ENCODE data around the gene RNLS.

RNLS gene

DNA sequence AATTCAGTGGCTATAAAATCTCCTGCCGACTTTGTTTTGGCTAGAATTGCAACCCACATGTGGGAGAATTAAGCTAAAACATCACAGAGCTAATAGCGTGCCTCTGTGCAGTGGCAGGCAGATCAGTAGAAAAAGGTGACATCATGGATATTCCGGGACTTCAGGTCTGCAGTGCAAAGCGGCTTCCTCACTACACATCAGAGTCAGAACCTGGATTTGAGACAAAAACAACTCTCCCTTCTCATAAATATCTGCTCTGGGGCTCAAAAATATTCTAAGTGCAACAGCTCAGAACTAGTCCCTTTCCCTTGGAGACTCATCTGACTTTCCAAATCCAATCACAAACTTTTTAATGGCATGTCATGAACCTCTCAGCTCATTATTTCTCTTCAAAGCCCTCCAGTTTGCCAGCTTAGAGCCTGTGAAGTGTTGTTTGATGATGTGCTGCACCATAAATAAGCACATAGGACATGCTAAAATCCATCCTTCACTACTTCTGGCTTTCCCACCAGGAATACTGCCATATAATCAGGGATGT, 337.1 kb downstream of the RNLS start:
- no peak for DNase-seq

DNA sequence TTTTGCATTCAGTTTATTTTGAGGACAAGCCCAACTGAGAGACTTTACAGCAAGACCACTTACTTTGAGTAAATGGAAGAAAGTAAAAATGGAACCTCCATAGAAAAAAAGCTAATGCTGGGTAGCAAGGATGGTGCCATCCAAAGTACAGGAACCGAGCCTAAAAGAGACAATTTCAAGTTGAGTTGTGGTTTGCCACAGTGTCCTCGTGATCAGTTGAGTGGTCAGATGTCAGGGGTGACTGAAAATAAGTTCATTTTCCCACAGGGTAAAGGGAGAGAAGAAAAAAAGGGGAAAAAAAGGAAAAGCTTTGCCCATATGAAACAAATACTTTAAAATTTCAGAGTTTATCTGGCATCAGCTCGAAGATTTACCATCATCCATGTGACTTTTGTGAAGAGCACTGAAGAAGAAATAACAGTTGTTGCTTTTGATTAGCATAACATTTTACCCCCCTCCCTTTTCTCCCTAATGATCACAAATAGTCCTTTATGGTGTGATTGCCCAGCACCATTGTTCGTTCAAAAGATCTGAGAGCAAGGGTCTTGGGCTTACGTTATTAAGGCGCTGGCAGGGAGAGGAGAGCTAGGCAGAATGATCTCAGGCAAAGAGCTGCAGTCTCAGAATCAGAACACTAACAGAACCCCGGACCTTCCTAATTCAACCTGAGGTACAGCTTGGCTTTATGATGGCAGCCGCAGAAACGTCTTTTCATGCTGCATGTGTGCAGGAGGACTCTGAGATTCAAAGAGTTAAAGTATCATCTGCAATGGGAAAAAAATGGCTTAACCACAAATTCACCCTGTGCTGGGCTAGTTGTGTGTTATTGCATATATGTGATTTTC, 338.1 kb downstream of the RNLS start:
- no peak for DNase-seq

DNA sequence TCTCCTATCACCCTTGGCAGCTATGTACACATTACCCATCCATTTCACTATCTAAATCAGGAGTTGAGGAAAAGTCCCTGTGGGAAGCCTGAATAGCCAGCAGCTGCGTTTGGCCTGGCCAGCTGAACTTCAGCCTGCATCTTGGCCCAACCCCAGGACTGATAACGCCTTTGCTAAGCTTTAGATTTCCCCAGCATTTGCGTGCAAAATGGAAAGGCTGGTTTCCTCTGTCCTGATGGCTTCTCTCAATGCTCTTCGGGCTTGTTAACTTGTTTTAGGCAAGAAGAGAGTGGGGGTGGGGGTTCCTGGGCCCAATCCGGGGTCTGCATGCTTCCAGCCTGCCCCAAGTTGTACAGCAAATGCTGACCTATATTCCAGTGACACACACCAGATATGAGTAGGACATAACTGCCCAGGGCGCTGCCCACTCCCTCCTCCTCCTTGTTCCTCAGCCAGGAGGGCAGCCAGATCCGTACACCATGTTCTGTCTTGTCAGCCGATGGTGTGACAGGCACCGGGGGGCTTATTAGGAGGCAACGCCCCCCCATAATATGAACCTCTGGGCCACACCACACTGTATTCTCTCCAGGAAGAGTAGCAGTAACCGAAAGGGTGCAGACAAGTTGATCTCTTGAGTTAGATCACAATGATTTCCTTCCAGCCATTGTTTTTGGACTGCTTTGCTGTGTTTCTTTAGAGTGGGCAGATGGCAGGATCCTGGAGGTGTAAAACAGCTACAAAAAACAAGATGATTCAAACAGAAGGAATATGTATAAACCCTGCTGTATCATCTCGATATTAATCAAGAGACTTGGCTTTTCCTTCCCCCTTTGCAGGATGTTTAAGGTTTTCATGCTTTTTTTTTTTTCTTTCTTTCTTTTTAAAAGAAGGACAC, 339.0 kb downstream of the RNLS start:
- DNase-seq, result no peak

DNA sequence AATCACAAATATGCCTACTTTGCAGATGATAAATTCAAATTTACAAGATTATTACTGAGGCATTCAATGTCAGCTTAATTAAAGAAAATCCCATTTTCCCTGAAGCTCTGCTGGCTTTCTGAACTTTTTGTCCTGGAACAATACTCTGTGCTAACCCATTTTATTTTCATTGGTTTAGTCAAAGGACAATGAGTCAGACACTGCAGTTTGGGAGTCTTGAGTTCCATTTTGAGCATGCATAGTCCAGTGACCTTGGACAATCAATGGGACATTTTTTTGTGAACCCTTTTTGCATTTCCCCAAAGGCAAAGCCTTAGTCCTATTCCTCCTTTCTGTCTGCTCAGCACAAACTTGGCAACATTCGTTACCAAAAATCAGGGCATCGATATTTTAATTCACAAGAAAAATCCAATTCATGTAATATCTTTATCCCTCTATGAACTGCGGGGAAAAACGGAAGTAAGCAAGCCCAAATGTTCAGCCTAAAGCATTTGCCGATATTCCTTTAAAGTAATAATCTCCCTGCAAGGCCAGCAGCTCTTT, 339.8 kb downstream of the RNLS start:
- no peak for DNase-seq

DNA sequence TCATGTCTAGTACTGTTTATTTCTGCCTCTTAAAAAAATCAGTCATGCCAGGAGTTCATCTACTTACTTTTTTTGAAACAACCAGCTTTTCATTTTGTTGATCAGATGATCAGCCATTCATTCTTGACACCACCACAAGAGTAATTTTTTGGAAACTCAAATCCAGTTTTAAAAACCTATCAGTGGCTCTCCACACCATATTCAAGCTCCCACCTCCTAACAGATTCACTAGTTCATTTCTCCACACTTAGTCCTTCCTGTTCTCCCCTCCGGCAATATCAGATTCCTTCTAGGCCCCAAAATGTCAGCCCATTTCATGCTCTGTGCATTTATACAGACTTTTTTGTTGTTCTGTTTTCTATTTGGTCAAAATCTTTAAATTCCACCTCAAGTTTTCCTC, 341.6 kb downstream of the RNLS start:
- no peak for DNase-seq

DNA sequence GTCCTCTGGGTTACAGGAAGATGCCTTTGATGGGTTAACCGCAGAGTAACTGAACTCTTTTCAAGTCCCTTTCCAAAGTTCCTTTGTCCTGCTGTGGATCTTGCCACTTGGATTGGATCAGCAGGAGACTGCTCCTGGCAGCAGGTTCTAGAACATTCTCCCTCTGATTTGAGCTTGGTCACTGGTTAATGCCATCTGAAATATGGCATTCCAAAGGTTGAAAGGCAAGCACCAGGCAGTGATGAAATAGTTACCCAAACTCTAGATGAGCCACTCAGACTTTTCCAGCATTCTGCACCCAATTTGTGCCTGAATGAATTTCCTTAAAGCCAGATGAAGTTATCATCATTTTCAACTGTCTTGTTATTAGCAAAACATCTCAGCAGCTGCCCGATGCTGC, 343.9 kb downstream of the RNLS start:
- no peak for DNase-seq

DNA sequence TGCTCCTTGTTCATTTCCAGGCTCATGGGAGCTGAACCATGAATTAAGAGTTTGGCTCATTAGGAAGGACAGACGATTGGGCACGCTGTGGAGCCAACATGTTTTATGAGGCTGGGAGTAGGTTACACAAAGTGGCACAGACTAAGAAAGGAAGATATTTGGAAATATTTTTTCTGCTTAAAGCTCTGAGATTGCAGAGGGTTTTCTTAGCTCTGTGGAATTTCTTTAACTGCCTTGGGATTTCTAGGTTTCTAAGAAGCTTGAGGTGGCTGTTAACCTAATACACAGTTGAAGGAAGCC, 344.6 kb downstream of the RNLS start:
- peak; percentile 65 for DNase-seq

DNA sequence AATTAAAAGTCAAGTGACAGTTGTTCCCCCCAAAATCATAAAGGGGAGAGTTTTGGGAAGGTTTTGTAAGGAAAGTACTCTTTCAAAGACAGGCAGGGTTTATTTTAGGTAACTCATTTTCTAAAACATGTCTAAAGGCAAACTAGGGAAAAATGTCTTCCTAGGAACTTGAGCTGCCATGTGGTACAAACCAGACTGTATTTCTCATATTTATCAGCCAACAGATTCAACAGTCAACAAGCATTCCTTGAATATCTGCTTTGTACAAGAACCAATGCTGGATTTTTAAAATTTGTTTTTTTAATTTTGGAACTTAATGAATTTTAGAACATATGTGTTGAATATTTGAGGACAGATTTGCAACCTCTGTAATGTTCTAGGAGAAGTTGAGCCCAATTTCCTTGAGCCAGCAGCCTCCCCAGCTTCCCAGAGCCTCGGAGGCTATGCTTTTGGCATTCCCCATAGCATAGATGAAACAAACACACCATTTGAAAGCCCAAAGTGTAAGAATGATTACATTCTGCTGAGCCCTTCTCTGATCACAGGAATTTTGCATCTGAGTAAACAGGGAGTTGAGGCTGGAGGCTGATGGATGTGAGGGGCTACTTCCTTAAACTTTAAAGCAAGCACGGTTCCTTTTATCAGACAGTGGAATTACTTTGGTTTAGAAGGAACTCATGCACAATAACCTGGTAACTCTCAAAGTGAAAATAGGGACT, 345.1 kb downstream of the RNLS start:
- no peak for DNase-seq

DNA sequence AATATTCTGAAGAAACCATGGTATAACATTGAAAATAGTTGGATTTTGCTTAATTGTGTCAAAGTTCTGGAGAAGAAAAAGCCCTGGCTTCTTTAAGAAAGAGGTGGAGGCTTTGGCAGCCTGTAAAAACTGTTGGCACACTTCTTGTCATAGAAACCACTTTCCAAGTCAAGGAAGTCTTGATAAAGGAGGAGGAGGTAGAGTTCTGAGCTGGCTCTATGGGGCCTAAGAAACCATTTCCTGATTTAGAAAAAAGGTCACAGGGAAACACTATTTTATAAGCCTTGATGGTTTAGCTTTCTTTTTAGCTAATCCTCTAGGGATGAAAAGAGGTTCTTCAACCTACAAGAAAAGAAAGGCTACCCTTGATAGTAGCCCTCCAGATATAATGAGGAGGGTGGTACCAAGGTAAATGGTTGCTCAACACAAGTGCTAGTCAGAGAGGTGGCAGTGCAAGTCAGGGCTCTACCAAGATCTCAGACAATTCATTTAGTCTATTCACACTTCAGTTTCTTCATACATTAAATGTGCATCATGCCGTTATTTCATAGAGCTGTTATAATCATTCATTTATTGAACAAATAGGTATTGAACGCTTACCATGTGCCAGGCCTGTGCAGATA, 346.9 kb downstream of the RNLS start:
- DNase-seq, result peak; percentile 40

DNA sequence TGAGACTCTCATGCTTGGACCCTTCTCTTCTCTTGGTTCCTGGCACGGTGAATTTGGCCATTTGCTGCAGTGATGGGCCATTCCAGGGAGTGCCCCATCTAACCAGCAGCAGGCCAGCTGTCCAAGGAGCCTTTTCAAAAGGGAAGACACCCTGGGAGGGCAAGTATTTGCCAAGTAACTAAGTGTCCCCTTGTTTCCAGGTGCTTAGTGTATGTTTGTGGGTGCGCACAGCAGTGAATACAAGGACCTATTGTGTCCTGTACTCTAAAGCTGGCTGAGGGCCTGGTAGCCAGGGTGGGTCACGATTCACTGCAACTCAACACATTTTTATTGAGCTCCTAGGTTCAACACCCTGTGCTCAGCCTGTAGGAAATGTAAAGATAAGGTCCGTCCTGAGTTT, 348.8 kb downstream of the RNLS start:
- peak; percentile 82 for DNase-seq

DNA sequence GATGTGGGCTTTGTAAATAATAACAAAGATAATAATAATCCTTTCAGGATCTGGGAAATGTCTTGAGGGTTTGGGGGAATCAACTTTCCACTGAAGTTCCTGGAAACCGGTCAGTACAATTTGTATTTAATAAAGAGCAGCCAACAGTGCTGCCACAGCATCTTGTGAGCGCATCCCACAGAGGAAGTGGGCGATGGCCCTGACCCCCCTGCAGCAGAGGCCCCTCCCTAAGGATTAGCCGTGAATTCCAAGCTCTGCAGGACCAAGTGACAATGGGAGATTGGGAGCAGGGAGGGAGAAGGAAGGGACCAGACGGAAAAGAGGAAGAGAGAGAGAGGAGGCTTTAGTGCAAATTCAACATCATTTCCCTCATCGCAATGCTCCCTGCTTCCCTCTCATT, 349.2 kb downstream of the RNLS start:
- no peak for DNase-seq

DNA sequence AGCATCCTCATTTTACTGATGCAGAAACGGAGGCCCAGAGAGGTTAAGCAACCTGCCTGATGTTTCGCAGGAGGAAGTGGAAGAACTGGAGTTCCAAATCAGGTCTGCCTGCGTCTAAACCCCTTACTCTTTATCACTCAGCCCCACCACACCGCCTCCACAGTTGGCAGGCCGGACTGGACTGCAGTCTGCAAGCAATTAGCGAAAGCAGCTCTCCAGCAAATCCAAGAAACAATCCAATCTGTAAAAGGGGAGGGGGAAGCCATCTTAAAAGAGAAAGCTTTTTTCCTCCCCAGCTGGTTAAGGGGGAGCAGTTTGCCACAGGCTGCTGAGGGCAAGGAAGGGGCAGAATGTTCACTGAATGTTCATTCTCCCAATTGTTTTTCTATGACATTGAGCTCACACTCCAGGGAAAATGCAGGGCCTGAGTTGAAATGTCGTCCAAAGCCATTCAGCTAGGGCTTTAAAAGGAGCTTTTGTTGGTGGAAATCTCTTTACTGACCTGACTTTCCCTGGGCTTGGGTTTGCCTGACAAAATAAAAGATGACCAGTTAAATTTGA, 350.1 kb downstream of the RNLS start:
- no peak for DNase-seq

DNA sequence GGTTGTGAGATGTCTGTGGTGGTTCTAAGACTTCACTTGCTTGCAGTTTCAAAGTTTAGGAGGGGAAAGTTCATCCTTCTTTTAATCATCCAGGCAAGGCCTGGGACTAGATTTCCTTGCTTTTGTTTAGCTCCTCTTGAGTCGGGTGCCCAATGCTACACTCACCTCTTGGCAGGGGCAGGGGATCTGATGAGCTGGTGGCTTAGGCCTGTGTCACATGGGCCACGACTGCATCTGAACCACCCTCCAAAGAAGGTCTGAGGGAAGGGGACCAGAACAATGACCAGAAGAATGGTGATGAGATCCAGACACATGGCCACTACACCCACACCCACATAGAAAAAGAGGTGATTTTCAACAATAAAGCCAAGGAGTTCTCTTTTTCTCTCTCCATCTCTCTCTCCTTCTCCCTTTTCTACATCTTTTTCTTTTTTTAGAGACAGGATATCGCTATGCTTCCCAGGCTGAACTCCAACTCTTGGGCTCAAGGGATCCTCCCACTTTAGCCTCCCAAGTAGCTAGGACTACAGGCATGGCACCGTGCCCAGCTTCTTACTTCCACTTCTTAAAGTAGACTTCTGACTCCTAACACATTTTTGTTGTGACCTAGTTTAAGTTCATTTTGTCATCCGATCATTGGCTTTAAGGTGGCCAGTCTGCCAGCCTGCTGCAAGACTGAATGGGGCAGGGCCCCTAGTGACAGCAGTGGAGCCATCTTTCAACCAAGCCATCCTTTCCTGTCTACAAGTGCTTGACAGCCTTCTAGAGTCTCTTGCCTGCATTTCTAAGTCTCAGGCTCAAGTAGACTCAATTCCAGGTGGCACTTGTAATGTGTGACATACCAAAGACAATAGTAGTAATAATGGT, 350.9 kb downstream of the RNLS start:
- DNase-seq, result no peak

DNA sequence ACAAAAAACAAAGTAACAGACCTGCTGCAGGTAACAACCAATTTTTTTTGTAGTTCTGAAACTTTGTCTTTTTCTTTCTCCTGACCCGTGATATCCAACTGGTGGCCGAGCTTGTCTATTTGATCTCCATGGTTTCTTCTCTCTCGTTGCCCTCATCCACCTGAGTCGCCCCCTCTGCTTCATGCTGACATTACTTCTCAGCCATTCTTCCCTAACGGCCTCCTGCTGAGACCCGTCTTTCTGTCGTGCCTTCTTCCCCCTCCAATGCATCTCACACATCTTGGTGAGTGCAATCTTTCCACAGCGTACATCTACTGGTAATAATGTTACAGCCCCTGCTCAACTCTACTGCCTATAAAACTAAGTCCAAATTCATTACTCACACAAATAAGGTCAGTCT, 352.9 kb downstream of the RNLS start:
- DNase-seq, result no peak

DNA sequence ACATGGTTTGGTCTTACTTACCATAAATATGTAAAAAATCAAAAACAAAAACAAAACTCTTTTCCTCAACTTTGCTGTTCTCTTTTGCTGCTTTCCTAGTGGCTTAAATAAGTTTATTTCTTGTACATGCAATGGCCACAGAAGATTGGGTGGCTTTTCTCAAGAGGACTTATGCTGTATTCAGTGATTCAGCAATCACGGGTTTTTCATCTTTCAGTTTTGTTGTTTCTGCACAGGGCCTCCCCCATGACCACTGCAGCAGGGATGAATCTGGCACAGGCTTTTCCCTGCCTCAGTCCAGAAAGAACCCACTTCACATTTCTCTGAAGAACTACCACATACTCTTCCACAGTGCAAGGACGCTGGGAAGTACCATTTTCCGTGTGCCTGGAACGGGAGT, 355.0 kb downstream of the RNLS start:
- no peak for DNase-seq

DNA sequence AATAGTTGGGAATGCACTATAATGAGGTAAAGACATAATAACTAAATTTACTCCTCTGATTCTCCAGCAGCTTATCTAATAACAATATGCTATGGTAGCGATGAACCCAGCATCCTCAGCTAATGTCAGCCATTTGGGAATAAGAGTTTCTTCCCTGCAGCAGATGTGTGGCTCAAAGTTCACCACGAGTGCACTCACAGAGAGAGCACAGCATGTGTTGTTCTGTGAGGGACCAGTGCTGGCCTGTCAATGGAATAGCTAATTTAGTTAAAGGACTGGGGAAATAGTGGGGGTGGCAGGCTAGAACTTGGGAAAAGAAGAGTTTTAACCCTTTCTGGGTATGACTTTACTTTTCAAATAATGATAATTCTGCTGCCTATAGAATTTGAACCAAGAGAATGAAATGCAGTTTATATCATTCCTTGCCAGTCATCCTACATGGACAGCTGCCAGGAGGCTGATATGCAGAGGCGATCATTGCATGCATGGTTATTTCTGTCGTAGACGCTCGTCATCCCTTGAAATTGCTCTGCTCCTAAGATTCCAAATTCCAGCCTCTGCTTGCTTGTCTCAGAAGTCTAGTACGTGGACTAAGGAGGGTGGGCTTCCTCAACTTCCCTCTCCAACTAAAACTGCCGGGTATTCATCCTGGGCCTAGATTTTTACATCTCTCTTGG, 355.6 kb downstream of the RNLS start:
- no peak for DNase-seq

DNA sequence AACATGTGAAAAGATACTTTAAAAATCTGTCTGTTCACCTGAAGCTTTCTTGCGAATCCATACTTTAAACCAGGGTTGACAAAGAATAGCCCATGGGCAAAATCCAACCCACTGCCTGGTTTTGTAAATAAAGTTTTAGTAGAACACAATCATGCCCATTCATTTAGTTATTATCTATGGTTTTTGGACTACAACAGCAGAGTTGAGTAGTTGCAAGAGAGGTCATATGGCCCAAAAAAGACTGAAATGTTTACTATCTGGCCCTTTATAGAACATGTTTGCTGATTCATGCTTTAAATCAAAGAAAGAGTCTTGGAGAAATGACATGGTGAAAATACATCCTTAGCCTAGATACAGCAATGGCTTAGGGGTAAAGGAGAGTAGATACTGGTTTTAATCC, 356.2 kb downstream of the RNLS start:
- no peak for DNase-seq

DNA sequence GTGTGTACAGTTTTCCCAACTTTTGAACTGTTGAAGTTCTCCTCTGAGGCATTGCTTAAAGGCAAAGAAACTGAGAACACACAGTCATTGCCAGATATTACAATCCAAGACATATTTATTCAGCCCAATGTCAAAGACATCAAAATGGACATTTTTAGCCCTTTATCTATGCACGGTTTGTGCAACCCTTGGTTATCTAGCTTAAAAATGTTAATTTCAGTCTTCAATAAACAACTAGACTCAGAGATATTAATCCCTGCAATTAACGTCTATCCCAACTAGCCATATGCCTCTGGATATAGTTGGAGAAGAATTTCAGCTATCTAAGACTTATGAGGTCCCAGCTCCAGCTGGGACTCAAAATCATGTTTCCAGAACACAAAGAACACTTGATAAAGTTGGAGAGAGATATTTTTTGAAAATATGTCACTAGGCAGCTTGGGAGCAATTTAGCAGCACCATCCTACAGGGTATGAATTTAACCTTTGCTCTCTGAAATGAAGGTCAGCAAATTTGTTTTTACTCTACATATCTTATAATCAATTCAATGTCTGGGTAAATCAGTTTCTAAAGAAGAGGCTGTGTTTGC, 357.0 kb downstream of the RNLS start:
- no peak for DNase-seq

Measured in DMS79 treated with DMSO at 0.1 percent for 48 hours (cell line).